ENCODE measurements around the gene GNAO1. TPM values are rescaled to one million over a fixed set of nuclear protein-coding genes. Genes with fewer than 3 reads are reported as not detected.
A peak's percentile ranks its signal among the peaks of the same experiment; 100 is the strongest.

GNAO1 gene
- total and polyA plus RNA-seq, 2 of the 13 experiments (the other 11 are each of a cell fraction or from before 2014, with no cell fraction given): not detected

- no peak for TF ChIP-seq DR1 (CRISPR knock-in tag; IDR thresholded peaks at IDR 0.05)
- no peak for TF ChIP-seq SOX6 (IDR thresholded peaks at IDR 0.05)
- no peak for TF ChIP-seq SOX6 (CRISPR knock-in tag; IDR thresholded peaks at IDR 0.05)
- TF ChIP-seq NPAS2 (CRISPR knock-in tag; IDR thresholded peaks at IDR 0.05; ENCODE audit: borderline replicate concordance): no peak
- TF ChIP-seq ARNT2 (CRISPR knock-in tag; IDR thresholded peaks at IDR 0.05; ENCODE audit: low read depth): 0 out of 2 replicates have a peak, but pooled peaks have one; percentile 33
- TF ChIP-seq HMG20B (CRISPR knock-in tag; conservative IDR thresholded peaks at IDR 0.05): 0 out of 2 replicates have a peak, but pooled peaks have one; percentile 27
- 0 out of 2 replicates have a peak, but pooled peaks have one; percentile 13 for TF ChIP-seq BCL6 (CRISPR knock-in tag; IDR thresholded peaks at IDR 0.05)
- no peak for TF ChIP-seq ZNF776 (CRISPR knock-in tag; IDR thresholded peaks at IDR 0.05)
- TF ChIP-seq HNF4G (IDR thresholded peaks at IDR 0.05; ENCODE audit: borderline replicate concordance, low read depth, low read length): peak; percentile 75; the same call in 1 of the 2 replicates
- no peak for TF ChIP-seq HNF4G (CRISPR knock-in tag; IDR thresholded peaks at IDR 0.05; ENCODE audit: borderline replicate concordance, low read depth)
- peak; percentile 99 for TF ChIP-seq CEBPB (IDR thresholded peaks at IDR 0.05; ENCODE audit: borderline replicate concordance, low read depth, low read length)
- no peak for TF ChIP-seq PHB2 (IDR thresholded peaks at IDR 0.05; ENCODE audit: partially characterized antibody)
- TF ChIP-seq, protein P1, sequence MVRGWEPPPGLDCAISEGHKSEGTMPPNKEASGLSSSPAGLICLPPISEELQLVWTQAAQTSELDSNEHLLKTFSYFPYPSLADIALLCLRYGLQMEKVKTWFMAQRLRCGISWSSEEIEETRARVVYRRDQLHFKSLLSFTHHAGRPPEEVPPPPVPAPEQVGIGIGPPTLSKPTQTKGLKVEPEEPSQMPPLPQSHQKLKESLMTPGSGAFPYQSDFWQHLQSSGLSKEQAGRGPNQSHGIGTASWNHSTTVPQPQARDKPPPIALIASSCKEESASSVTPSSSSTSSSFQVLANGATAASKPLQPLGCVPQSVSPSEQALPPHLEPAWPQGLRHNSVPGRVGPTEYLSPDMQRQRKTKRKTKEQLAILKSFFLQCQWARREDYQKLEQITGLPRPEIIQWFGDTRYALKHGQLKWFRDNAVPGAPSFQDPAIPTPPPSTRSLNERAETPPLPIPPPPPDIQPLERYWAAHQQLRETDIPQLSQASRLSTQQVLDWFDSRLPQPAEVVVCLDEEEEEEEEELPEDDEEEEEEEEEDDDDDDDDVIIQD (CRISPR knock-in tag; IDR thresholded peaks at IDR 0.05; ENCODE audit: low read depth): no peak
- TF ChIP-seq PLRG1 (conservative IDR thresholded peaks at IDR 0.05): no peak
- TF ChIP-seq, protein P2, sequence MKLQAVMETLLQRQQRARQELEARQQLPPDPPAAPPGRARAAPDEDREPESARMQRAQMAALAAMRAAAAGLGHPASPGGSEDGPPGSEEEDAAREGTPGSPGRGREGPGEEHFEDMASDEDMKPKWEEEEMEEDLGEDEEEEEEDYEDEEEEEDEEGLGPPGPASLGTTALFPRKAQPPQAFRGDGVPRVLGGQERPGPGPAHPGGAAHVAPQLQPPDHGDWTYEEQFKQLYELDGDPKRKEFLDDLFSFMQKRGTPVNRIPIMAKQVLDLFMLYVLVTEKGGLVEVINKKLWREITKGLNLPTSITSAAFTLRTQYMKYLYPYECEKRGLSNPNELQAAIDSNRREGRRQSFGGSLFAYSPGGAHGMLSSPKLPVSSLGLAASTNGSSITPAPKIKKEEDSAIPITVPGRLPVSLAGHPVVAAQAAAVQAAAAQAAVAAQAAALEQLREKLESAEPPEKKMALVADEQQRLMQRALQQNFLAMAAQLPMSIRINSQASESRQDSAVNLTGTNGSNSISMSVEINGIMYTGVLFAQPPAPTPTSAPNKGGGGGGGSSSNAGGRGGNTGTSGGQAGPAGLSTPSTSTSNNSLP (IDR thresholded peaks at IDR 0.05; ENCODE audit: low read depth, low read length): peak; percentile 18; the same call in 1 of the 2 replicates
- TF ChIP-seq, protein P3, sequence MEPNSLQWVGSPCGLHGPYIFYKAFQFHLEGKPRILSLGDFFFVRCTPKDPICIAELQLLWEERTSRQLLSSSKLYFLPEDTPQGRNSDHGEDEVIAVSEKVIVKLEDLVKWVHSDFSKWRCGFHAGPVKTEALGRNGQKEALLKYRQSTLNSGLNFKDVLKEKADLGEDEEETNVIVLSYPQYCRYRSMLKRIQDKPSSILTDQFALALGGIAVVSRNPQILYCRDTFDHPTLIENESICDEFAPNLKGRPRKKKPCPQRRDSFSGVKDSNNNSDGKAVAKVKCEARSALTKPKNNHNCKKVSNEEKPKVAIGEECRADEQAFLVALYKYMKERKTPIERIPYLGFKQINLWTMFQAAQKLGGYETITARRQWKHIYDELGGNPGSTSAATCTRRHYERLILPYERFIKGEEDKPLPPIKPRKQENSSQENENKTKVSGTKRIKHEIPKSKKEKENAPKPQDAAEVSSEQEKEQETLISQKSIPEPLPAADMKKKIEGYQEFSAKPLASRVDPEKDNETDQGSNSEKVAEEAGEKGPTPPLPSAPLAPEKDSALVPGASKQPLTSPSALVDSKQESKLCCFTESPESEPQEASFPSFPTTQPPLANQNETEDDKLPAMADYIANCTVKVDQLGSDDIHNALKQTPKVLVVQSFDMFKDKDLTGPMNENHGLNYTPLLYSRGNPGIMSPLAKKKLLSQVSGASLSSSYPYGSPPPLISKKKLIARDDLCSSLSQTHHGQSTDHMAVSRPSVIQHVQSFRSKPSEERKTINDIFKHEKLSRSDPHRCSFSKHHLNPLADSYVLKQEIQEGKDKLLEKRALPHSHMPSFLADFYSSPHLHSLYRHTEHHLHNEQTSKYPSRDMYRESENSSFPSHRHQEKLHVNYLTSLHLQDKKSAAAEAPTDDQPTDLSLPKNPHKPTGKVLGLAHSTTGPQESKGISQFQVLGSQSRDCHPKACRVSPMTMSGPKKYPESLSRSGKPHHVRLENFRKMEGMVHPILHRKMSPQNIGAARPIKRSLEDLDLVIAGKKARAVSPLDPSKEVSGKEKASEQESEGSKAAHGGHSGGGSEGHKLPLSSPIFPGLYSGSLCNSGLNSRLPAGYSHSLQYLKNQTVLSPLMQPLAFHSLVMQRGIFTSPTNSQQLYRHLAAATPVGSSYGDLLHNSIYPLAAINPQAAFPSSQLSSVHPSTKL (CRISPR knock-in tag; IDR thresholded peaks at IDR 0.05): peak; percentile 63
- no peak for TF ChIP-seq ATRX (CRISPR knock-in tag; IDR thresholded peaks at IDR 0.05; ENCODE audit: borderline replicate concordance)
- TF ChIP-seq ZBTB7A (CRISPR knock-in tag; IDR thresholded peaks at IDR 0.05): no peak
- no peak for TF ChIP-seq MED13 (CRISPR knock-in tag; IDR thresholded peaks at IDR 0.05)
- TF ChIP-seq FUBP1 (CRISPR knock-in tag; IDR thresholded peaks at IDR 0.05; ENCODE audit: borderline replicate concordance): no peak
- no peak for TF ChIP-seq FOXP1 (IDR thresholded peaks at IDR 0.05)
- 0 out of 2 replicates have a peak, but pooled peaks have one; percentile 33 for TF ChIP-seq FOXP1 (CRISPR knock-in tag; IDR thresholded peaks at IDR 0.05)
- TF ChIP-seq SAP130 (CRISPR knock-in tag; IDR thresholded peaks at IDR 0.05; ENCODE audit: low read depth): peak; percentile 65
- peak; percentile 51; the same call in 1 of the 2 replicates for TF ChIP-seq KMT2A (CRISPR knock-in tag; IDR thresholded peaks at IDR 0.05)
- TF ChIP-seq ZNF644 (CRISPR knock-in tag; IDR thresholded peaks at IDR 0.05; ENCODE audit: low read depth): peak; percentile 75; the same call in 1 of the 2 replicates
Measured at GRCh38 chr16:56382459-56382858, 191.2 kb downstream of the GNAO1 start (continued).

All from HepG2 (cell line).